Measurements from ENCODE around the gene CTSV.
"Not testable (repeated sequence)": the region's sequence is repeated elsewhere in the genome, so short reads cannot be mapped to it uniquely, and the experiment has no call there.

The CTSV gene

DNA sequence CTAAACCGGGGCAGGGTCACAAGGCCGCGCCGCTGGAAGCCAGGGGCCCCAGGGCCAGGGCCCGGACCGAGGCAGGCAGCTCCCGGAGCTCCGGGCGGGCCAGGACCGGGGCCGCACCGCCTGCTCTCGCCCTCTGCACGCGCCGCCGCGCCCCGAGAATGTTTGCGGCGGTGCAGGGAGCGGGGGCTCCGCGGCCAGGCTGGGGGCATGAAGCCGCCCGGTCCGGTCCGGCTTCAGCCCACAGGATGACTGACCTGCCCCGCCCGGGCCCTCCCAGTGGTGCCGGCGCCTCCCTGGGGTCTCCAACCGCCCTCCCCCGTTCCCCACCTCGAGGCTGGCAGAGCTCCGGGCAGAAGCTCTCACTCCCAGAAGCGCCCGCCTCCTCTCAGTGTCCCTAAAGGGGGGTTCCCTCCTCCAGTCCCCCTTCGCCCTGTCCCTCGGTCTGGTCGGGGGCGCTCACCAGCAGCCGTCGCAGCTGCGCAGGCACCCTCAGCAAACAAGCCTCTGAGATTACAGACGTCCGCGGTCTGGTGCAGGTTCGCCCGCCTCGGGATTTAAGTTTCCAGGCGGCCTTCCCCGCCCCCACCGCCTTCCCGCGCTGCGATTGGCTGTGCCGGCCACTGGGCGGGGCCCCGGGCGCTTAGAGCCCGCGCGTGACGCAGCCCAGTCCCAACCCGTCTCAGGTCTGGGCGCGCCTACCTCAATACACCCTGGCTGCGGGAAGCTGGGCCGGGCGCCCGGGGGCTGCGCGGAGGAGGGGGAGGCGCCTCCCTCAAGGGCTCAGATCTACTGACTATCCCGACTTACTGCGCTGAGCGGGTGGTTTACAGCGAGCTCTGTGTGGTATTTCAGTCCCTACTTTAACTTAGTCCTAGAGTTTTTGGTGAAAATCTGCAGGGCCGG, at the start of gene CTSV:
Gene CTSV (minus strand): TSS at position 532 of the 903 bp plus-strand sequence. CDS start 1,099 bp downstream, outside the sequence.
- peak; percentile 87 for DNase-seq

DNA sequence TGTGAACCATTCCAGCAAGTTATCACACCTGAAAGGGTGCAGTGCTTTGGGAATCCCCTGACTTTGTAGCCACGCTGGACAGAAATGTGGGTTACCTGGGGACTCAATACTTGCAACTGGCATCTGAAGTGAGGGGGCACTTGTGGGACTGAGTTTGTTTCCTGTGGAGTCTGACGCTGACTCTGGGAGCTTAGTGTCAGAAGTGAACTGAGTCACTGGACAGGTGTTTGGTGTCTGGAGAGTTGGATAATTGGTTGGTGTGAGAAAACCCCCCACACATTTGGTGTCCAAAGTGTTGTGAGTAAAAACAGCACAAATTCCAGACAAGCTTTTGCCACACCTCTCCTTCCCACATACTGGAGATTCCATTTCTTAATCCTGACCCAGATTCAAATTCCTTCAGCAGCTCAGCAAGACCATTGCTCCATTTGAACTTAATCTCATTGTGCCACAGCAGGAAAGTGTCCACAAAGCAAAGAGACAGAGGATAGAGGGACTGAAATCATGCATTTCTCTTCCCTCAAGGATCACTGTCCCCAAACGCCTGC, 48.8 kb upstream of the CTSV start:
- not testable (repeated sequence) for DNase-seq

DNA sequence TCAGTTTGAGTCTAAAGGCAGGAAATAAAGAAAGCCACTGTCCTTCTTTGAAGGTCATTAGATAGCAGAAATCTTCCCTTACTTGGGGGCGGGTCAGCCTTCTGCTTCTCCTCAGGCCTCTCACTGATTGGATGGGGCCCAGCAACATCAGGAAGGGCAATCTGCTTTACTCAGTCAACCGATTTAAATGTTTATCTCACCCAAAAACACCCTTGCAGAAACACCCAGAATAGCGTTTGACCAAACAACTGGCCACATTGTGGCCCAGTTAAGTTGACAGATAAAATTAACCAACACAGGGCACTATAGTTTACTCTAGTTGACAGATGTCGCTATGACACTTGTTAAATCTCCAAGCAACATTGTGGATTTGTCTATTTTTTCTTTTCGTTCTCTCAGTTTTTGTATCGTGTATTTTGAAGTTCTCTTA, 45.6 kb upstream of the CTSV start:
- not testable (repeated sequence) for DNase-seq

DNA sequence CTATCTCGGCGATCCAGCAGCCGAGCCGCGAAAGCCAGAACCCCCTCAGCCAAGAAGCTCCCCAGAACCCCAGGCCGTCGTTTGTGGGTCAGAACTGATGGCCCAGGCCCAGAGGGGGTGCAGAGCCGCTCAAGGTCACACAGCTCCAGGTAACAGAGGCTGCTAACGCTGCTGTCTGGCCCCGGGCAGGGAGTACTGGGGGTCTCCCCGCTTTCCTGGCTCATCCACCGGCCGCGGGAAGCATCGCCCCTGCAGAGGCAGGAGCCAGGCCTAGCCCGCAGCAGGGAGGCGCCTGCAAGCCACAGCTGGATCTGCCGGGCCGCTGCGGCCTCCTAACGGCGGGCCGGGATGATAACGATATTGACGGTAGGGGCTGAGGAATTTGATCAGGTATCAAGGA, 39.4 kb upstream of the CTSV start:
- DNase-seq, result no peak

DNA sequence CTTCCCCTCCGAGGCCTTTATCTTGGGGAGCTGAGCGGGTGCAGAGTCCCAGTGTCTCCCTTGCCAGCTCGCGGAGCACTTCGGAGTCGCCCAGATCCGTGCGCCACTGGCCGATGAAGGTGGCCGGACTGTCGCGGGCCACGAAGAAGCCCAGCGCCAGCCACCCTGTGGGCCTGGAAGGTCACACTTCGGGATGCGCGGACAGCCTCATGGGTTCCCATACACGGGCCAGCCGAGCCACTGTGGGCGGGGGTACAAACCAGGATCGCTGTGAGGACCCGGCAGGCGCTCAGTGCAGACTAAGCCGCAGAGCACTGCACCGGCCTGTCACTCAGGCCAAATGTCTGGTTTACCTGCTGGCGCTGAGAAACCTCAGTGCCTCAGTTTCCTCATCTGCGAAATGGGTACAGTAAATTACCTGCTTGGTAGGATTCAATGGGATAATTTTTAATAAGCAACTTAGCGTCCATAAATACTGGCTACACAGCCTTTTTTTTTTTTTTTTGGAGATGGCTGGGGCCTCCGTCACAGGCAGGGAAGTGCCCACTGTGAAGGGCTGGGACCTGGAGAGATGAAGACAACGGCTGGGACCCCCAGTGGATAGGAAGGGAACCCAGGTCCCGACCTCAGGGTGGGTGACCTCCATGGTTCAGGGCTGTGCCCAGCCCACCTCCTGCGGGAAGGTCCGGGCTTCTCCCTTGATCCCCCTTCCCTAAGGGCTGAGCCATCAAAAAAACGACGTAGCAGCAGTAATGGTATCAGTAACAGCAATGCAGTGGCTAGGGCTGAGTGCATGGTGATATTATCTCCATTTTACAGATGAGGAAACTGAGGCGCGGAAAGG, 38.7 kb upstream of the CTSV start:
- DNase-seq, result no peak

DNA sequence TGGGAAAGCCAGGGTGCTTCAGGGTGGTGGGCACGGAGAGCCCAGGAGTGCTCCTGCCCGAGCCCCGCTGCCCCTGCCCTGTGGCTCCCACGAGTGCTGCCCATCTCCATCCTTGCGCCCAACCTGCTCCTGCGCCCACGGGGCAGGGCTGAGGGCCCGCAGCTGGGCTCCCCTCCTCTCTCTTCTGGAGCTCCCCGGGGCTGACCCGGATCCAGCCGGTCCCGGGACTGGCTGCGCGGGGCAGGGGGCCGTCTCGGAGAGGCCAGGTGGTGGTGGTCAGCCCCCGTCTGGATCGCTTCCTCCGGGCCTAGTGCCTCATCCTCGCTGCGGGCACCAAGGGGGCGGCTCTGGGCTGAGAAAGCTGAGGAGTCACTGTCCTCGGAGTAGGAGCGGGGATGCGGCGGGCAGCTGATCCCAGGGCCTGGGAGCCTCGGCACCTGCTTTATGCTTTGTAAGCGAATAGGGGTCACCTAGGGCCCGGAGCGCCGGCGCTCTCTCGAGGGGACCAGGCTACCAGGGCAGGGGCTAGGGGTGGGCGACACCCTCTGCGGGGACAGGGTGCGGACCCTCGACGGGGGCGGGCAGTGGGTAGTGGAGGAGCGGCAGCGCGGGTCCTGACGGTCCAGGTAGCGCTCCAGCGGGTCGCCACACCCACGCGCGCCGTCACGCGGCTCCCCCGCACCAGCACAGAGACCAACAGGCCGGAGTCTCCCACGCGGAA, 37.9 kb upstream of the CTSV start:
- DNase-seq, result not testable (repeated sequence)

DNA sequence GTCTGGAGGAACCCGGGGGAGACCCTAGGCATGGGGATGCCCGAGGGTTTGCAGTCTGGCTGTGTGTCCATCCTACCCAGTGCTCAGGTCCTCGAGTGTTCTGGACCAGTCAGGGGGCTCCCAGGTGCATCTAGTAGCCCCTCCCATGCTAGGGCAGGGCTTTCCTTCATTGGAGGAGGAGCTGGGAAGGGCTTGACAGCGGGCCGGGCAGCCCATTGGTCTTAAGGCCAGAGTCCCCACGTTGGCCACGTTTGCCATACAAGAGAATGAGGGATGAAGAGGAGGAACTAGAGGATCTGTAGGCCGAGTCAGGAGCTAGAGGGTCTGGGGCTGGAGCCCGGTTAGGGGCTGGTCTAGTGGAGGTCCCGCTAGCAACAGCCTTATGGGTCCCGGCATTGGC, 37.3 kb upstream of the CTSV start:
- DNase-seq, result no peak

DNA sequence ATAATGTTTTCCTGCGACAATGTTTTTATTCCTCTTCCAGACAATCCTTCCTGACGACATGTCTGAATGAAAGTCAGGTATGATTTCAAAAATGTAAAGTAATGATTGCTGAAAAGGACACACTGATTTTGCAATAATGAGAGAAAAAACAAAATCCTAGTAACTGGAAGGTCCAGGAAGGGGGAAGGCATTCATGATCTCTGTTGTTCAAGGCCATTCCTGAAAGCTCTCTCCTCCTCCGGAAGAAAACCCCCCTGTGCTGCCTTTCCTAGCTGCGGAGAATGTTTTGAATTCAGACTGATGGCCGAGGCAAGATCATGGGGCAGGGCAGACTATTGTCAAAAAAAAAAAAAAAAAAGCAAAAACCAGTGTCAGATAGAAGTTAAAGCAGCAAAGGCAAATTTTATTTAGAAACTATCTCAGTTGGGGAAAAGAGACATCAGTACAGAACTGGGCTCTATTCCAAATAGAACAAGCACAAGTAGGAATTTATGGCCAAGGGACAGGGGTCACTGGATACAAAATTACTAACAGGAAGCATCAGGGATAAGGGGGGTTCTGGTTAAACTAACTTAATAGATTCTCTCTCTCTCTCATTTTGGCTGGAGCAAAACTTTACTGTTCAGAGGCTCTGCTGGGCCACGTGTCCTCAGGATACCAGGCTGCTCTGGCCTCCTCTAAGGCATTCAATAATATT, 36.5 kb upstream of the CTSV start:
- no peak for DNase-seq

DNA sequence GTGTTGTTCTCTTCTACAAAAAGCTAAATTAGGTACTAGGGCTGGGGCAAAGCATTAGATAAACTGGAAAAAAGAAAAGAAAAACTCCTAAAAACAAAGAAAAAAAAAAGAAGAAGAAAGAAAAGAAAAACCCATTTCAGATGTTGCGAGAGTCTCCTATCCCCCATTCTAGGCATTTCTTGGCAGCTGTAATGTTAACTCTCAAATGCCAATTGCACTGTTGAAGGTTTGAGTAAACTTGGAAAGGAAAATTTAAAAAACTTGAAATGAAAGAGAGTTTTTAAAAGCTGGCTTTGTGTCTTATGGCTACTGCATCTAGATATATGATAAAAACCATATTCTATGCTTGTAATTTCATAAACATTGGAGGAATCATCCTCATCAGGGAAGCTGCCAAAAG, 34.6 kb upstream of the CTSV start:
- no peak for DNase-seq

DNA sequence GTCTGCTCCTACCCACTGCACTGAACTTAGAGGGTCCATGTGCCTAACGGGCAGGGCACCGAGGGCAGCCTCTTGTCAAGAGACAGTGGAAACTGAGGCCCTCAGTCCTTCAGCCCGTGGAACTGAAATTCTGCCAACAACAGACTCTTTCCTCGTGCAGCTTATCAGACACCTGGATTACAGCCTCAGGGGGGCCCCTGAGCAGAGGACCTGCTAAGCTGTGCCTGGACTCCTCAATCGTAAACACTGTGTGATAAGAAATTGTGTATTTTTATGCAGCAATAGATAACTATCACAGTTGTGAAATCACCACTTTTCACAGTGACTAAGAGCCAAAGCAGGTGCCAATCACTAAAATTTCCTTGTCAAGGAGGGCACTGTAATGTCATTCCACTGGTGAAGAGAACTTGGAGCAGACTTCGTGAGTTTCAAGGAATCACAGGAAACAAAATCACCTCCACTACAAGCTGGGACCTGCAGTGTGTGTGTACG, 33.4 kb upstream of the CTSV start:
- DNase-seq, result no peak

DNA sequence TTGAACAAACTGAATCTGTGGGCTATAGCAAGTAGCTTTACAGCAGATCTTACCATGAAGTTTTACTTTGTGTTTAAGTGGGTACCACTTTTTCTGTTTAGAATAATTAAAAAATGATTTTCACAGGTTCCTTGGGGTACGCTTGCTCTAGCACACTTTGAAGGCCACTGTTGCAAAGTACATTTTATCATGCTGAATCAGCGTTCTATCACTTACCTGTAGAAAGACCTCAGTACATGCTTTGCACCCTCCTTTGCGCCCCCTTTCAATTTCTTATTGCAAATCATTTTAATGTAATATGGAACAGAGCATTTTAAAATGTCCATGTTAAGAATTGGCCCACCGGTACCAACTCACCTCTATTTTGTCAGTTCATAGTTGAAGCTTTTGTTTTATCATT, 31.4 kb upstream of the CTSV start:
- not testable (repeated sequence) for DNase-seq

DNA sequence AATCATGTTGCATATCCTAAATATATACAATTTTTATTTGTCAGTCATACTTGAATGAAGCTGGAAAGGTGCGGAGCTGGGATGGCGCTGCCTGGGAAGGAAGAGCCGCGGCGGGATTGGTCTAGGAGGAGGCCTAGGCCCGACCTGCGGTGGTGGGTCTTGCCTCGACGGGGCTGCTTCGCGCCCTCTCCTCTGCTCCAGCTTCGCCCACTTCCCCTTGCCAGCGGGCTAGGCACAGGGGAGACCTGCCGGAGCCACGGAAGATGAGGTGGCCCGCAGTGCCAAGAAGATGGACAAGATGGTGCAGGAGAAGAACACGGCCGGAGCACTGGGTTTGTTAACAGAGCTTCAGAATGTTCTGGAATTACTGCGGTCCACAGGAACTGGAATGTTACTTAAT, 28.5 kb upstream of the CTSV start:
- no peak for DNase-seq

DNA sequence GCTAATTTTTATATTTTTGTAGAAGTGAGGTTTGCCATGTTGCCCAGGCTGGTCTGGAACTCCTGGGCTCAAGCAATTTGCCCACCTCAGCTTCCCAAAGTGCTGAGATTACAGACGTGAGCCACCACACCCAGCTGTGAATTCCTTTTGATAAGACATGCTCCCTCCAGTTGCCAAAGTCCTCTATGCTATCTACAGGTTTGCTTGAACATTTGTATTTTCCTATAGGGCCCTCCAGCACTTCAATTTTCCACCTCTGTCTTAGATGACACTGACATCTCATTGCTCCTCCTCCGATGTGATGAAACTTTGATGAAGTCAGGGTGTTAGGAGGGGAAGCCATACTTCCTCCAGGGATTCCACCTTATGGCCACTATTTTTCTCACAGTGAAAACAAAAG, 25.2 kb upstream of the CTSV start:
- no peak for DNase-seq

DNA sequence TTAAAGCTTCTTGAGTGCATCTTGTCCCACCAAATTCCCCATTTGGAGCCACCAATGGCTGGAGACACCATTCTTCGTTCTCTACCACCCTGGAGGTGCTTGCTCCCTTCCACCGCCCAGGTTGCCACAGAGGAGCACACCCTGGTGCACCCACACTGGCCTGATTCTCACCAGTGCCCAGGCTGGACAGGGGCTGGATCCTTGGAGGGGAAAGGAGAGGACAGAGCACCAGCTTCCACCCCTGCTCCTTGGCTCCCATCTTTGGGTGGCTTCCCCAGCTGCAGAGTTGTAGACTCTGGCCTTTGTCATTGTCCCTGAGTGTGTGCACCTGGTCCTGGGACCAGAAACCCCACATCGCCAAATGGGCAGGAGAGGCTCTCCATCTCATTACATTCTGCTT, 21.9 kb upstream of the CTSV start:
- no peak for DNase-seq

DNA sequence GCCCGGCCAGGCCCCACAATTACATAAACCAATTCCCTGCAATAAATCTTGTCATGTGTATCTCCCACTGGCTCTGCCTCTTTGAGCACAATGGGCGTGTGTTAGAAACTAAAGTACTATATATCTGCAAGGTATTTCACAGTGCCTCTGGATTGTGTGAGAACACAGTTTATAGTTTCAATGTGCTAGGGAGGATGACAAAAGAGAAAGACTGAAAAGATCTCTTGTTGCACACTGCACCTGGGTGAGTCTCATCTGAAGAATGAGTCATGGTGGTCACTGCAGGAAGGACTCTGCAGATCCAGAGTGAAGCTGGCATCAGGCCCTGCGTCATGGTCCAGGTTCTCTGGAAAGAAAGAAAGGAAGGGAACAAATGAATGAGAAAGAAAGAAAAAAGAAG, 20.7 kb upstream of the CTSV start:
- DNase-seq, result no peak

DNA sequence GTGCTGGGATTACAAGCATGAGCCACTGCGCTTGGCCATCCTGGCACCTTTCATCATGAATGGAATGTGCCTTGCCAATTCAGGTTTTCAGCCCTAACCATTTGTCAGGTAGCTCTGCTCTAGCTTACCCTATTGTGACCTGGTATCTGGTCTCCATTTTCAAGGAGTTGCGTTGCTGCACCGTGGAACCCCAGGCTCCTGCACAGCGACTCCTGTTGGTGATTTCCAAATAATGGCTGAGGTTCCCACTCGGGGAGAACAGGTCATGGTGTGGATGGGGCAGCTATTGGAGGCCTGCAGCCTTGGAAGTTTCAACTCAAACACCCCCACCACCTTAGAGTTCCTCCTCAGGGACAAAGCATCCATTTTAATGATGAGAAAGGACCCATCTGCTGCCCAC, 18.7 kb upstream of the CTSV start:
- no peak for DNase-seq

DNA sequence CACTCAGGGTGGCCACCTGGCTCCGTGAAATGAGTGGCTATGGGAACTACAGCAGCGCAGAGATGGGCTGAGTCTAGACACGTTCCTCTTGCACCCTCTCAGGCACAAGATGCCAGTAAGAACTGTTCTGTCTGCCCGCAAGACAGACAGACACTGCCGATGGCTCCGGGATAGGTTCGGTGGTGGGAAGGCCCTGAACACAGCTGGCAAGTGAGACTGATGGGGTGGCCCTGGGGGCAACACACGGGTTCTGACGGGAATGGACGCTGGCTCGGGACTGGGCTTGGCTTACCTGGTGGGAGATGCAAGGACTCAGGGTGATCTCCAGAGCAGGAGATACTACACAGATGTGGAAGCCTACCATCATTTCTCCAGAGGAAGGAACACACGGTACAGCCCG, 16.9 kb upstream of the CTSV start:
- DNase-seq, result not testable (repeated sequence)

DNA sequence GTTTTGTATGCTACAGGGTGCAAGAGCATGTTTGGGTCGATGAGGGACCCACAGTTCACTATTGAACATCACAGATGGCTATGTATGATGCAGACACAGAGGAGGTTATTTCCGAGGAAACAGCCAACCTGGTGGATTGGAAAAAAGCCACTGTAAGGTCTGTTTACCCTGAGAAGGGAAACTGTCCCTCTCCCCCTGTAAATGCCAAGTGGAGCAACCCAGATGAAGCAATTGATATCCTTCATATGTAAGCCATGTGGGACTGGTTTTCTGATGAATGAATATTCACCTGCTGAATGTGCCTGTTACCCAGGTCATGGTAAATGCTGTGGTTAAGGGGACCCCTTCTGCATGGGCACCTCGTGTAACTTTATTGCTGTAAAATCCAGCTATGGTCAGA, 14.8 kb upstream of the CTSV start:
- no peak for DNase-seq

DNA sequence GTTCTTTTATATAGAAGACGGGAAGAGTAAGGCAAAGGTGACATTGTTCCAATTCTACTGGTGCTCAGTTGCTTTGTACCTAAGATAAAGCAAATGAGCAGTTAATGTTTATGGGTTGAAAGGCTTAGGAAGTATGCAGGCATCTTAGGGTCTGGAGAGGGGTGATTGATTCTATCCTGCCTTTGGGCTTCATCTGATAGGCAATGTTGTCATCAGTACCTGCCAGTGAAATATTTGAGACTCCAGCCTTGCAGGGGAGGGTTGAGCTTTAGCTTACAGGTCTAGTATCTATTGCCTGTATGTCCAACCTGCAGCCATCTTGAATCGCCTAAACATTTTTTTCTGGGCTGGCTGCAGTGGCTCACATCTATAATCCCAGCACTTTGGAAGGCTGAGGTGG, 13.8 kb upstream of the CTSV start:
- DNase-seq, result no peak

DNA sequence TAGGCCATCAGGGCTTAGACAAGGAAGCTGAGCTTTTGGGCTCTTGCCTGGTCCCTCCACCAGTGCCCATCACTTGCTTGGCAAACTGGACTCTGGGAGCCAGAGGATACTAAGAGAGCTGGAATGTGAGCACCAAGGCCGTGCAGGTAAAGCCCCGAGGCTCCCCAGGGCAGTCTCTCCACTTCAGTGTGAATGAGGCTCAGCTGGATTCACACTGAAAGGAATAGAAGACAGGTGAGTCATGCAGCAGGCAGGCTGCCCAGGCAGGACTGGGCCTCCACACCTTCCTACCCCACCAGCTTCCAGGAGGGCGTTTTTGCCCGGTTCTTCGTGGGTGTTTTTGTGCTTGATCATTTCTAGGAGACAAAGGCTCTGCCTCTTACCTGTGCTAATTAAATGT, 7.3 kb upstream of the CTSV start:
- DNase-seq, result peak; percentile 50

DNA sequence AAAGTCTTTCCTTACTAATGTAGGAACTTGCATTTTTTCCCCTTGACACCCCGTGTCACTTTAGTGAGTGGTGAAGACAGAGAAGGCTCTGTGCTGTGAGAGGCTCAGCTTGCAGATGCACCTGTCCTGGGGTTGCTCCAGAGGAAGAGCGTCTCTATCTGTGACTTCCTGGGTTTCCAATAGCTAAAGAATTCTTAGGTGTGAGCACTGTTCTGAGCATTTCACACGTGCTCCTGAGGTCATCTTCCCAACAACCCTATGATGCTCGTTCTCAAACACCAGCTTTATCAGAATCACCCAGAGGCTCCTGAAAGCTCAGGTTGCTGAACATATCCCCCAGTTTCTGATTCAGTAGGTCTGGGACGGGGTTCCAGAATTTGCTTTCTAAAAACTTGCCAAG, 6.4 kb upstream of the CTSV start:
- no peak for DNase-seq

DNA sequence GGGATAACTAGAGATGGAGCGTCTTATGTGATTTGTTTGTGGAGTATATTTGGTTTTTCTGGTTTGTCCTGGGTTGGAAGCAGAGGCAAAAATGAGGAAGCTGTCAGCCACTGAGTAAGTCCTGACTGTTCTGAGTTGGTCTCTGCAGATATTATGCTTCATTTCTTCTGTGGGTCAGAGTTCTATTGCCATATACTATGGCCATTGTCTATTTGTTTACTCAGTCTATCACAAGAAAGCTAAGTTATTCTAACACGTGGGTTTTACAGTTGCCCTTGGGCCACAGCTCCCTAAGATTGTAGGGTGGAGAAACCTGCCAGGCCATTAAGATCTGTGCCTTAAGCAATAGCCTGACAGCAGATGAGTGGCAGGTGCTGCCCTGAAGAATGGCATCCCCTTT, 3.0 kb upstream of the CTSV start:
- DNase-seq, result no peak

All from COR-L47 (cell line).